Tibial artery (tissue), 4 donors: Measurements from ENCODE around the gene TBK1.

Experiments
- DNase-seq, 2 donors: peaks; one replicate each; pipeline ENCODE4 v3.0.0-alpha.2; 2019
- H3K27ac ChIP-seq, 2 donors: fragments of 200-600 bp; sonication (generic) in 1 of 2; 1 replicate in 1 of 2; 2 replicates in 1 of 2; pipeline ENCODE4 v1.5.1; 2018 to 2019; ENCODE audit warnings: mild to moderate bottlenecking in 1 of 2
- H3K27me3 ChIP-seq, 2 donors: fragments of 200-600 bp; sonication (generic) in 1 of 2; one replicate each; pipeline versions ENCODE4 v1.5.1 to v1.6.0; 2016 to 2019
- H3K36me3 ChIP-seq, 3 donors: fragments of 200-600 bp; sonication (generic) in 2 of 3; one replicate each; pipeline ENCODE4 v1.5.1; 2016 to 2019; ENCODE audit warnings: mild to moderate bottlenecking in 2 of 3
- H3K4me1 ChIP-seq, 4 donors: fragments of 200-600 bp; sonication (generic) in 2 of 4; 1 replicate in 3 of 4; 2 replicates in 1 of 4; pipeline ENCODE4 v1.5.1; 2016 to 2019
- H3K4me3 ChIP-seq, 2 donors: fragments of 200-600 bp; sonication (generic) in 1 of 2; 1 replicate in 1 of 2; 2 replicates in 1 of 2; pipeline ENCODE4 v1.5.1; 2018 to 2019; ENCODE audit warnings: mild to moderate bottlenecking in 2 of 2
- H3K9me3 ChIP-seq, 3 donors: fragments of 200-600 bp; sonication (generic) in 1 of 3; one replicate each; pipeline ENCODE4 v1.5.1; 2016 to 2019
- CTCF ChIP-seq, 2 experiments: fragments of 200-600 bp in 1 of 2; fragments of 450-650 bp in 1 of 2; IDR thresholded peaks; one replicate each; pipeline ENCODE4 v1.5.1; 2017 to 2019; ENCODE audit warnings: antibody characterized with exemption in 2 of 2, mild to moderate bottlenecking in 1 of 2, moderate library complexity in 1 of 2
- intact Hi-C: fragments of 100-400 bp; cut with DNase I; formaldehyde crosslinking; loops from one replicate; pipeline ENCODE4 v1.15.0; 2023; ENCODE audit warnings: low total_unique reads

Gene TBK1

GRCh38 chr12:64407342-64408223 lies 44.3 kb upstream of the TBK1 start:
- Histone ChIP-seq H3K36me3 (peaks cover 12 to 25% (median 24%) of the 10 kb centered on the region in 3 donors), H3K9me3 (no peaks in the 10 kb centered on the region), H3K4me1 (peaks cover 0 to 8% (median 6%) of the 10 kb centered on the region in 4 donors), H3K27ac (no peak overlapping the region), H3K4me3 (no peak overlapping the region), H3K27me3 (no peaks in the 10 kb centered on the region)
- TF ChIP-seq CTCF (IDR thresholded peaks at IDR 0.05): no peak
- intact Hi-C loops: no loop called here
- no peak for DNase-seq

GRCh38 chr12:64411427-64411826 lies 40.5 kb upstream of the TBK1 start:
- H3K27me3 ChIP-seq: no peaks in the 10 kb centered on the region
- H3K27ac ChIP-seq: no peak overlapping the region
- intact Hi-C loops: no loop called here
- no peak overlapping the region for H3K4me3 ChIP-seq
- peaks cover 43 to 62% (median 61%) of the 10 kb centered on the region in 3 donors for H3K36me3 ChIP-seq
- no peaks in the 10 kb centered on the region for H3K9me3 ChIP-seq
- TF ChIP-seq CTCF (IDR thresholded peaks at IDR 0.05): no peak
- no peak for DNase-seq
- H3K4me1 ChIP-seq: no peaks in the 10 kb centered on the region

- peaks cover 52 to 72% (median 71%) of the 10 kb centered on the region in 3 donors for H3K36me3 ChIP-seq
- no peak for DNase-seq
- no peak overlapping the region for H3K27ac ChIP-seq
- no peak for TF ChIP-seq CTCF (IDR thresholded peaks at IDR 0.05)
- H3K27me3 ChIP-seq: no peaks in the 10 kb centered on the region
- intact Hi-C loops: no loop called here
- H3K9me3 ChIP-seq: no peaks in the 10 kb centered on the region
- no peak overlapping the region for H3K4me3 ChIP-seq
- H3K4me1 ChIP-seq: no peaks in the 10 kb centered on the region
Measured at GRCh38 chr12:64412459-64412858, 39.5 kb upstream of the TBK1 start.

- H3K27me3 ChIP-seq: no peaks in the 10 kb centered on the region
- no peak for DNase-seq
- no peak for TF ChIP-seq CTCF (IDR thresholded peaks at IDR 0.05)
- no peaks in the 10 kb centered on the region for H3K4me1 ChIP-seq
- H3K4me3 ChIP-seq: no peak overlapping the region
- intact Hi-C loops: no loop called here
- no peak overlapping the region for H3K27ac ChIP-seq
- no peaks in the 10 kb centered on the region for H3K9me3 ChIP-seq
- peaks cover 65 to 85% (median 85%) of the 10 kb centered on the region in 3 donors for H3K36me3 ChIP-seq
Measured at GRCh38 chr12:64413884-64414283, 38.0 kb upstream of the TBK1 start.

- Histone ChIP-seq H3K4me1 (no peaks in the 10 kb centered on the region), H3K9me3 (no peaks in the 10 kb centered on the region), H3K27me3 (no peaks in the 10 kb centered on the region), H3K4me3 (no peak overlapping the region), H3K27ac (no peak overlapping the region), H3K36me3 (peaks cover 85 to 98% (median 93%) of the 10 kb centered on the region in 3 donors)
- intact Hi-C loops: no loop called here
- TF ChIP-seq CTCF (IDR thresholded peaks at IDR 0.05): no peak
- no peak for DNase-seq
Measured at GRCh38 chr12:64418209-64418608, 33.7 kb upstream of the TBK1 start.
